ENCODE measurements around the gene PLBD2.

PLBD2 gene, protein sequence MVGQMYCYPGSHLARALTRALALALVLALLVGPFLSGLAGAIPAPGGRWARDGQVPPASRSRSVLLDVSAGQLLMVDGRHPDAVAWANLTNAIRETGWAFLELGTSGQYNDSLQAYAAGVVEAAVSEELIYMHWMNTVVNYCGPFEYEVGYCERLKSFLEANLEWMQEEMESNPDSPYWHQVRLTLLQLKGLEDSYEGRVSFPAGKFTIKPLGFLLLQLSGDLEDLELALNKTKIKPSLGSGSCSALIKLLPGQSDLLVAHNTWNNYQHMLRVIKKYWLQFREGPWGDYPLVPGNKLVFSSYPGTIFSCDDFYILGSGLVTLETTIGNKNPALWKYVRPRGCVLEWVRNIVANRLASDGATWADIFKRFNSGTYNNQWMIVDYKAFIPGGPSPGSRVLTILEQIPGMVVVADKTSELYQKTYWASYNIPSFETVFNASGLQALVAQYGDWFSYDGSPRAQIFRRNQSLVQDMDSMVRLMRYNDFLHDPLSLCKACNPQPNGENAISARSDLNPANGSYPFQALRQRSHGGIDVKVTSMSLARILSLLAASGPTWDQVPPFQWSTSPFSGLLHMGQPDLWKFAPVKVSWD

GRCh38 chr12:113358381-113359132 is at the start of gene PLBD2:
TSS of gene PLBD2 (plus strand) at chr12:113358587. CDS start at chr12:113358601, 14 bp downstream.
- in situ Hi-C loops (cut with HindIII; ENCODE audit: low sequenced_read_pairs) = no loop called here

- in situ Hi-C loops (cut with HindIII; ENCODE audit: low sequenced_read_pairs) = no loop called here
These were observed 47.9 kb upstream of the PLBD2 start for GRCh38 chr12:113310489-113310888.

GRCh38 chr12:113314121-113314529 is 44.3 kb upstream of the PLBD2 start:
- in situ Hi-C loops (cut with HindIII; ENCODE audit: low sequenced_read_pairs) = no loop called here

DNA sequence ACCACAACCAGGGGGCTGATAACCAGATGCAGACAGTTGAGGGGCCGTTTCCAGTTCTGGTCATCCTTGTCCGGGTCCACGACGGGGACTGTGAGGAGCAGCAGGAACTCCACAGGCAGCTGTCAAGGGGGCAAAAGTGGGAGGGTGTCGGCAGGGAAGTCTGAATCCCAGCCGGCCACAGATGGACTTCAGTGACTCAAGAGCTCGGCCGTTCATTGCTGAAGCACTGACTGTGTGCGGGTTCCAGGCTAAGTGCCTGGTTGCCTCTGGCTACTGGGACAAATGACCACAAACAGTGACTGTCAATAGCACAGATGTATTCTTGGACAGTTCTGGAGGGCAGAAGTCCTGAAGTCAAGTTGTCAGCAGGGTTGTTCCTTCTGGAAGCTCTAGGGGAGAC is 43.0 kb upstream of the PLBD2 start:
- in situ Hi-C loops (cut with HindIII; ENCODE audit: low sequenced_read_pairs) = no loop called here

DNA sequence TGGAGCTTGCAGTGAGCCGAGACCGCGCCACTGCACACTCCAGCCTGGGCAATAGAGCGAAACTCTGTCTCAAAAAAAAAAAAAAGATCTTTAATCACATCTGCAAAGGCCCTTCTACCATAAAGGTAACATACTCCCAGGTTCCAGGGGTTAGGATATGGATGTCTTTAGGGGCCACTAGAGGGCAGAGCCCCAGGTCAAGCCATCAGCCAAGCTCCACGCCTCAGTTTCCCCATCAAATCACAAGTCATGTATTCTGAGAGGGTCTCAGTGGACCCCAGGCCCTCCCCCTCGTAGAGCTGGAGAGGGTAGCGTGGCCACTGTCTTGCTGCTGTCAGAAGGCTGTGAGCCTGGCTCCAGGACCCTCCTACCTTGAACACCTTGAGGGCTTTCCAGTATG is 42.2 kb upstream of the PLBD2 start:
- in situ Hi-C loops (cut with HindIII; ENCODE audit: low sequenced_read_pairs) = no loop called here

DNA sequence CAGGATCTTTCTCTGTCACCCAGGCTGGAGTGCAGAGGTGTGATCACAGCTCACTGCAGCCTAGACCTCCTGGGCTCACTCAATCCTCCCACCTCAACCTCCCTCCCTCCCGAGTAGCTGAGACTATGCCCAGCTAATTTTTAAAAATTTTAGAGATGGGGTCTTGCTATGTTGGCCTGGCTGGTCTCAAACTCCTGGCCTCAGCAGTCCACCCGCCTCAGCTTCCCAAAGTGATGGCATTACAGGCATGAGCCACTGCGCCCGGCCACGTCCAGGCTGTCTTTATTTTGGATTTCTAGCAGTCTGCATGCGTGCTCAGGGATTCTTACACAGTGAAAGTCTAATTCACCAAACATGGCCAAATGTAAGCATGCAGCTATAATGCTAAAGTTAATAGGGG is 41.3 kb upstream of the PLBD2 start:
- in situ Hi-C loops (cut with HindIII; ENCODE audit: low sequenced_read_pairs) = no loop called here

GRCh38 chr12:113318046-113318656 is 40.2 kb upstream of the PLBD2 start:
- in situ Hi-C loops (cut with HindIII; ENCODE audit: low sequenced_read_pairs) = no loop called here

DNA sequence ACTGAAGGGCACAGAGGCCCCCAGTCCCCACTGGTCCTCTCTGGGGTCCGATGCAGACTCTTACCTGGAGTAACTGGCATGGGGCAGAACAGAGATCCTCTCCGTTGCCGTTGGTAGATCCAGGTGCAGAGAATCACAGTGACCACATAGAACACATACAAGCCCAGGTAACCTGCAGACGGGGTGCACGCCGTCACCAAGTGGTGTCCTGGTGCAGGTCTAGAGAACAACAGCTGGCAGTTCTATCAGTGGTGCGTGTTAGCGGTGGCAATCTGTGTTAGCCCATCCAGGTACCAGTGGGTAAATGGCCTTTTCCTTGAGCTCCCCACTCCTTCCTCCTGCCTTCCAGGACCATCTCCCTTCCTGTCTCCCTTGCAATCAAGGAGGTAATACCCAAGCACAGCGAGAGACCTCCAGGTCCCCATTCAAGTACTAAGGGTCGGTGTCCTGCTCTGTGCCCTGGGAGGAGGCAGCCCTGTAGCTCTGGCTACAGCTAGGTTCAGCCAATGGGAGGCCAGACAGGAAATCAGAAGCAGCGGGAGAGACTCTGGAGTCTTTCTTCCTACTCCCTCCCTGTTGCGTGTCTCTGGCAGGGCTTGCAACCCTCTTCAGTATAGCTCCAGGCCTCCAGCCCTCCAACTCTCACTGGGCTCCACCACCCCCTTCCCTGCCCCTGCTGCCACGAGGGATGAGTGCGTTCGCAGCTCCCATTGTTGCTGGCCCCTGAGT is 39.3 kb upstream of the PLBD2 start:
- in situ Hi-C loops (cut with HindIII; ENCODE audit: low sequenced_read_pairs) = no loop called here

- in situ Hi-C loops (cut with HindIII; ENCODE audit: low sequenced_read_pairs) = no loop called here
These were observed 38.0 kb upstream of the PLBD2 start for GRCh38 chr12:113320401-113320800.

GRCh38 chr12:113322343-113322742 is 36.0 kb upstream of the PLBD2 start:
- in situ Hi-C loops (cut with HindIII; ENCODE audit: low sequenced_read_pairs) = no loop called here

DNA sequence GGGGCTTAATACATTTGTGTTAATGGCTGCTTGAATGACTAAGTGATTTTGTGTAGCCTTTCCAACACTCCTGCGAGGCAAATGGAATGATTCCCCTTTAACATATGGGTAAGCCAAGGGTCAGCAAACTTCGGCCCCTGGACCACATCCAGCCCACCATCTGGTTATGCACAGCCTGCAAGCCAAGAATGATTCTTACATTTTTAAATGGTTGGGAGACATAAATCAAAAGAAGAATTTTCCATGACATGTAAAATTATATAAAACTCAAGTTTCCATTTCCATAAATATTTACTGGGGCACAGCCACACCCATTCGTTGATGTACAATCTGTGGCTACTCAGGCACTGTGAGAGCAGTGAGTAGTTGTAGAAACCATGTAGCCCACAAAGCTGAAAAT is 32.5 kb upstream of the PLBD2 start:
- in situ Hi-C loops (cut with HindIII; ENCODE audit: low sequenced_read_pairs) = no loop called here

DNA sequence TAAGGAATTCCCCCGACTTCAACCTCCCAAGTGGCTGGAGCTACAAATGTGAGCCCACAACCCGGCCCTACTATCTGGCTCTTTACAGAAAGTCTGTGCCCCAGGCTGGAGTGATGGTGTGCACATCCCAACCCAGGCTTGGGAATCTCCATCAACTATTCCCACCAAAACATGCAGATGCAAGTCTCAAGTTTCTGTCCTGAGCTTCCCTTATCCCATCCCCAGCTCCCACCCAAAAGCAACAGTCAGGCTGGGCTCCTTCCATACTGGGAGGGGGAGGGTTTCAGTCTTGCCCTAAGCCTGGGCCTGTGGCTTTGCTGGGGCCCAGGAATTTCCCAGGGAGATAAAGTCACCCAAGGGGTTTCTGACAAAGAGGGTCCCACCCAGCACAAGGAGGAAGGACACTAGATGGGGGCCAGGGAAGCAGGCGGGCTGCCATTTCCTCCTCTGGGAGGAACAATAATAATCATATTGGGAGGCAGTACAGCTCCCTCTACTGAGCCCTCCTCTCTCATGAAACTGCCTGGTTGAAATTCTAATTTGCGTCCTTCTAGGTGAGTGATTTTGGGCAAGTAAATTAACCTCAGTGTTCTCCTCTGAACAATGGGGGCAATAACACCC is 31.5 kb upstream of the PLBD2 start:
- in situ Hi-C loops (cut with HindIII; ENCODE audit: low sequenced_read_pairs) = no loop called here

- in situ Hi-C loops (cut with HindIII; ENCODE audit: low sequenced_read_pairs) = no loop called here
These were observed 30.0 kb upstream of the PLBD2 start for GRCh38 chr12:113328368-113328889.

DNA sequence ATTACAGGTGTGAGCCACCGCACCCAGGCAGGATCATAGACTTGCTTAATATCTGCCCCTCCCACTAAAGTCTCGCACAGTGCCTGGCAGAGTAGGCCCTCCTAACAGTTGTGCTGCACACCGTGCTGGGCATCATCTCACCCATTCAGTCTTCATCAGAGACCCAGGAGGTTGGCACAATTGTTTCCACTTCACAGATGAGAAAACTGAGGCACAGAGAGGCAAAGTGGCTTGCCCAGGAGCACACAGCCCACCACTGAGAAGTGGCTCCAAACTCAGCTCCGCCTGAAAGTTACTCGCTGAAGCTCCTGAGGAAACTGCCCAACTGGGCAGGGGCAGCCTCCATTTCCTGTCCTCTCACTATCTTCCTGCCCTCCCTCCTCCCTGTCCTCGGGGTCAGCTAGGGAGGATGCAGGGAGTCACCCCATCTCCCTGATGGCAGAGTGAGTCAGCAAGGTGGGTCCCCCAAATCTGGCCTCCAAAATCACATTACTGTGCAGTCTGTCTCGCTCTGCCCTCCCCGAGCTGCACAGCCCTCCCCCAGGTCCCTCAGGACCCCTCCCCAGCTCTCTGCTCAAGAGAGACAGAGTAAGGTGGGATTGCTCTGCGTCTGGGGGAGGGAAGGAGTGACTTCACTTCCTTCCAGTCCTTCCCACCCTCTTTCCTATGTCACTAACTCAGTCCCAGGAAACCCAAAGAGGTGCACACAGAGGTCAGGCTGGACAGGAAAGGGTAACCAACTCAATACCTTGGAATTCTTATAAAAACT is 29.2 kb upstream of the PLBD2 start:
- in situ Hi-C loops (cut with HindIII; ENCODE audit: low sequenced_read_pairs) = no loop called here

DNA sequence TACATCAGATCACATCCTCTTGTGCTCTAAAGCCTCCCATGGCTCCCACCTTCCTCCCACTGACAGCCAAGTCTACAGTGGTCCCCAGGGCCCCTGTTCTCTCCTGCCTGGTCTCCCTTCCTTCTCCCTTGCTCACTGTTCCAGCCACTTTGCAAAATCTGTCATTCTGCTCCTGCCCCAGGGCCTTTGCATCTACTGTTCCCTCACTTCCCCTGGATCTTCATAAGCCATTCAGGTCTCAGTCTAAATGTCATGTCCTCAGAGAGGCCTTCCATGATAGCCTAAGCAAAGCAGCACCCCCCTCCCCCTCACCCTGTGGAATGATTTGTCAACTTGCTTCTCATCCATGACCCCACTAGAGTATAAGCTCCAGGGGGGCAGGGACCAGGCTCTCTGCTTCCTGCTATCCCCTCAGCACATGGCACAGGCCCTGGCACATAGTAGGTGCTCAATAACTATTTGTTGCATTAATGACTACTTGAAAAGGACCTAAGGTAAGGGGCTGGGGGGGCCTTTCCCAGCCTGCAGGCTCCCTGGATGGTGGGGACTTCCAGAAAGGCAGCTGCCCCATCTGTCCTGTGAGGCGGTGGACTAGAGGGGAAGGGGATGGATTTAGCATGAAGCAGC is 28.5 kb upstream of the PLBD2 start:
- in situ Hi-C loops (cut with HindIII; ENCODE audit: low sequenced_read_pairs) = loop anchor here (5.0 kb wide), 2 partner anchors 38 to 77 kb away; no protein-coding TSS in a partner anchor

DNA sequence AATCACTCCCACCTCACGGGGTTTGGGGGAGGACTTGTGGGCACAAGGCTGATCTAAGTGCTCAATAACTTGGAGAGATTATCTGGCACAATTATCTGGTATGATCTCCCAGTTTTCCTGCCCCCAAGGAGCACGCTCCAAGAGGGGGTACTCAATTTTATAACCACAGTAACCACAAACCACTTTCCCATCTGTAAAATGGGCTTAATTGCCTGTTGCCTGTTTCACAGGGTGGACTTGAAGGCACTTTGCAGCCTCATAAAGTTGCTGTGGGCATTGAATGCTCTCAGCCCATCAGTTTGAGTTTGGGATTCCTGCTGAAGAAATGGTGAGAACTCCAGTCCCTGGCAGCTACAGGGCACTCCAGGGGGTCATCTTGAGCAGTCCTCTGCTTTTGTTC is 27.9 kb upstream of the PLBD2 start:
- in situ Hi-C loops (cut with HindIII; ENCODE audit: low sequenced_read_pairs) = loop anchor here (5.0 kb wide), 2 partner anchors 38 to 77 kb away; no protein-coding TSS in a partner anchor

DNA sequence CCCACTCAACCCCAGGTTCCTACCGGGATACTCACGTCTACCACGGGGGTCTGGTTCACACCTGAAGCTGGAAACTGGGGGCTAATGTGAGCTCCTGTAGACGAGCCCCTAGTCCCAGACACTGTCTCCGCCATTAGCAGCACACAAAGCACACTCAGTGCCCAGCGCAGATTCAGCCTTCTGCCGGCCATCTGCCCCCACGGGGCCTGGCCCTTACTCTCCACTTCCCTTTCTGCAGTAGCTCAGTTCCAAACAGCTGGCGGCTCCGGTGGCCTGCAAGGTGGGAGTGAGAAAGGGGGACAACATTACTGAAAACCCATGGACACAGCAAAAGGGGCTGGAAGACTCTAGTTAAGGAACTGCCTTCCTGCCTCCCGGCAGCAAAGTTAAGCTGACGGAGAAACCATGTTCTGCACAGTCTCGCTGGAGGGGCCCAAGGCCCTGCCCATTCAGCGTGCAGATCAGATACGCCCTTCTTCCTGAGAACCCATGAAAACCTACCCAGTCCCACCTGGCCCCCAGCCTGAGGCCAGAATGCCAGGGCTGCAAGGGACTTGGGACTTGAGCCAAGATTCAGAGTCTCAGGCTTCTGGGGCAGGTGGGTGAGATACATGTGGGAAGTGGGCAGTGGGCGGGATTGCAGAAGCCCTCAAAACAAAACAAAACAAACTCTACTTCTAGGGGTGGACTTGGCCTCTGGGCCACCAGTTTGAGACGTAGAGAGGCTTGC is 25.5 kb upstream of the PLBD2 start:
- in situ Hi-C loops (cut with HindIII; ENCODE audit: low sequenced_read_pairs) = loop anchor here (5.0 kb wide), 2 partner anchors 41 to 74 kb away; no protein-coding TSS in a partner anchor

DNA sequence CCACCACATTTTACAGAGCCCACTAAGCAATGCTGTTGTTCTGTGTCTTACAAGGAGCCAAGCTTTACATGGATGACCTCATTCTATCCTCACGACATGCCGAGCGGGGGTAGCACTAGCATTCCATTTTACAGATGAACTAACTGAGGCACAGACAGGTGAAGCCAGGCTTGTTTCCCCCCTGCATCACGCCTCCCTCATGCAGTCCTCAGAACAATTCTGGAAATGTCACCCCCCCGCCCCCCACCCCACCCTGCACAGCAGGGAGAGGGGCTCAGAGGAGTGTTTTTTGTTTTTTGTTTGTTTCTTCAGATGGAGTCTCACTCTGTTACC is 25.0 kb upstream of the PLBD2 start:
- in situ Hi-C loops (cut with HindIII; ENCODE audit: low sequenced_read_pairs) = loop anchor here (5.0 kb wide), 2 partner anchors 41 to 74 kb away; no protein-coding TSS in a partner anchor
